Measurements from ENCODE around the gene CDH26.

The CDH26 gene

GRCh38 chr20:59994697-59995122, 36.5 kb downstream of the CDH26 start:
- no peak for TF ChIP-seq CTCF (IDR thresholded peaks at IDR 0.05; ENCODE audit: control extremely low read depth, extremely low read depth, low read depth, missing control alignments)
- DNase-seq (ENCODE audit: extremely low spot score) = no peak
- POLR2A ChIA-PET = no interaction called here
- CTCF ChIA-PET = no interaction called here

GRCh38 chr20:59996108-59996507, 37.9 kb downstream of the CDH26 start:
- no peak for TF ChIP-seq CTCF (IDR thresholded peaks at IDR 0.05; ENCODE audit: control extremely low read depth, extremely low read depth, low read depth, missing control alignments)
- ChIA-PET CTCF (no interaction called here), POLR2A (no interaction called here)
- DNase-seq (ENCODE audit: extremely low spot score) = no peak

- ChIA-PET POLR2A (no interaction called here), CTCF (interaction anchor here (0.8 to 1.6 kb wide), 3 partner anchors 8 to 60 kb away, joined by 3 to 4 read pairs (median 3); no protein-coding TSS in a partner anchor)
- no peak for DNase-seq (ENCODE audit: extremely low spot score)
- no peak for TF ChIP-seq CTCF (IDR thresholded peaks at IDR 0.05; ENCODE audit: control extremely low read depth, extremely low read depth, low read depth, missing control alignments)
Observed at GRCh38 chr20:59997896-59998295, 39.7 kb downstream of the CDH26 start.

GRCh38 chr20:59999502-59999901, 41.3 kb downstream of the CDH26 start:
- POLR2A ChIA-PET = no interaction called here
- CTCF ChIA-PET = interaction anchor here (0.7 to 1.6 kb wide), 2 partner anchors 10 kb away, joined by 3 read pairs; no protein-coding TSS in a partner anchor
- no peak for TF ChIP-seq CTCF (IDR thresholded peaks at IDR 0.05; ENCODE audit: control extremely low read depth, extremely low read depth, low read depth, missing control alignments)

GRCh38 chr20:60000271-60001042, 42.2 kb downstream of the CDH26 start:
- DNase-seq (ENCODE audit: extremely low spot score) = no peak
- POLR2A ChIA-PET = no interaction called here
- TF ChIP-seq CTCF (IDR thresholded peaks at IDR 0.05; ENCODE audit: control extremely low read depth, extremely low read depth, low read depth, missing control alignments) = no peak
- CTCF ChIA-PET = no interaction called here

More at GRCh38 chr20:59999502-59999901, 41.3 kb downstream of the CDH26 start:
- DNase-seq (ENCODE audit: extremely low spot score) = no peak

GRCh38 chr20:60001108-60001507, 42.9 kb downstream of the CDH26 start:
- ChIA-PET CTCF (no interaction called here), POLR2A (no interaction called here)
- no peak for TF ChIP-seq CTCF (IDR thresholded peaks at IDR 0.05; ENCODE audit: control extremely low read depth, extremely low read depth, low read depth, missing control alignments)
- no peak for DNase-seq (ENCODE audit: extremely low spot score)
